K562 (cell line): ENCODE data around the gene JMJD1C. TPM values are rescaled to one million over a fixed set of nuclear protein-coding genes. Genes with fewer than 3 reads are reported as not detected.

Experiments
- ATAC-seq: fragments of 200-7000 bp; cut with Tn5 transposase; 3 replicates; pipeline ENCODE4 v1.9.1; 2020; ENCODE audit warnings: moderate library complexity
- BruUV-seq: library from RNA; stranded (reverse); fragments of 400-500 nt; replicated peaks from 2 replicates; lab custom pipeline; 2021; lab: Mats Ljungman, UMichigan
- CTCF ChIA-PET: fragments of 300-600 bp; formaldehyde crosslinking; extraction: SDS; loops from one replicate; lab custom pipeline; 2021; ENCODE audit warnings: low intra/inter-chr PET ratio; lab: Yijun Ruan, JAX
- POLR2A ChIA-PET: fragments of 300-600, 350-650 bp; sonication (Branson Sonifier 250); formaldehyde crosslinking; extraction: SDS; loops from one replicate; lab custom pipeline; 2021; ENCODE audit warnings: antibody characterized with exemption, inconsistent platforms; lab: Yijun Ruan, JAX
- DNase-seq, 4 experiments: peaks; one replicate each; pipeline versions ENCODE4 v3.0.0 to v3.0.0-alpha.2; 2011 to 2018; ENCODE audit warnings: low spot score in 3 of 4, mixed read lengths in 3 of 4; ENCODE audit errors: extremely low read depth in 1 of 4
- FAIRE-seq: peaks from 2 replicates; lab custom pipeline; 2011; peaks lifted over from hg19 to GRCh38; lab: Jason Lieb, UNC
- H2AFZ ChIP-seq: 2 replicates; pipeline ENCODE4 v1.6.0; 2011; ENCODE audit warnings: low read depth, low read length, control low read depth, inconsistent platforms
- H3K27ac ChIP-seq: fragments of 200-600 bp; 3 replicates; pipeline ENCODE4 v1.8.0; 2011; ENCODE audit warnings: low read depth, mild to moderate bottlenecking, control low read depth, inconsistent platforms, low read length, moderate library complexity, mixed read lengths; ENCODE audit errors: extremely low read depth
- H3K27me3 ChIP-seq, 2 experiments: fragments of 300-600 bp in 1 of 2; 2 replicates in 1 of 2; 3 replicates in 1 of 2; pipeline versions ENCODE4 v1.6.0 to v1.8.0; 2011; ENCODE audit warnings: inconsistent platforms in 2 of 2, low read length in 2 of 2, mild to moderate bottlenecking in 1 of 2, mixed read lengths in 1 of 2, moderate library complexity in 1 of 2; ENCODE audit not compliant: control insufficient read depth in 2 of 2, insufficient read depth in 2 of 2
- H3K36me3 ChIP-seq: fragments of 300-600 bp; 3 replicates; pipeline ENCODE4 v1.8.0; 2011; ENCODE audit warnings: mild to moderate bottlenecking, low read length, inconsistent platforms; ENCODE audit not compliant: control insufficient read depth, insufficient read depth
- H3K4me1 ChIP-seq, 2 experiments: fragments of 200-600 bp in 1 of 2; replicated peaks in 1 of 2; 2 replicates in 1 of 2; 3 replicates in 1 of 2; pipeline versions ENCODE4 v1.5.1 to v1.8.0; 2011; ENCODE audit warnings: inconsistent platforms in 2 of 2, low read length in 2 of 2, mild to moderate bottlenecking in 1 of 2, mixed read lengths in 1 of 2, moderate library complexity in 1 of 2; ENCODE audit not compliant: control insufficient read depth in 2 of 2, insufficient read depth in 2 of 2
- H3K4me2 ChIP-seq: 2 replicates; pipeline ENCODE4 v1.6.1; 2011; ENCODE audit warnings: low read length, control low read depth, inconsistent platforms, mixed read lengths; ENCODE audit not compliant: insufficient read depth
- H3K4me3 ChIP-seq: fragments of 200-600 bp; sonication (generic), shearing (Covaris generic); 2 replicates; pipeline ENCODE4 v1.5.1; 2016; ENCODE audit warnings: control low read depth, inconsistent platforms
- H3K79me2 ChIP-seq: fragments of 200-600 bp; 3 replicates; pipeline ENCODE4 v1.8.0; 2011; ENCODE audit warnings: low read length, inconsistent platforms; ENCODE audit not compliant: control insufficient read depth, insufficient read depth
- H3K9ac ChIP-seq, 2 experiments: 2 replicates each; pipeline versions ENCODE4 v1.6.0 to v1.6.1; 2011; ENCODE audit warnings: low read depth in 2 of 2, low read length in 2 of 2, control low read depth in 1 of 2, inconsistent platforms in 1 of 2, mild to moderate bottlenecking in 1 of 2, mixed read lengths in 1 of 2; ENCODE audit not compliant: insufficient read depth in 1 of 2
- H3K9me1 ChIP-seq: one replicate; pipeline ENCODE4 v1.6.0; 2011; ENCODE audit warnings: inconsistent platforms, mild to moderate bottlenecking, low read length, moderate library complexity; ENCODE audit not compliant: control insufficient read depth, insufficient read depth
- H3K9me3 ChIP-seq: replicated peaks from 2 replicates; pipeline ENCODE4 v1.5.1; 2011; ENCODE audit warnings: low read depth, low read length, inconsistent platforms; ENCODE audit not compliant: control insufficient read depth, insufficient read depth
- H4K20me1 ChIP-seq: replicated peaks from 2 replicates; pipeline ENCODE4 v1.6.1; 2011; ENCODE audit warnings: low read length, inconsistent platforms, mixed read lengths; ENCODE audit not compliant: control insufficient read depth, insufficient read depth
- KLF13 ChIP-seq: fragments of 450-650 bp; IDR thresholded peaks from 2 replicates; pipeline ENCODE4 v1.6.1; 2016; ENCODE audit warnings: missing genetic modification characterization, low read depth, mild to moderate bottlenecking, missing compliant biosample characterization, moderate library complexity, borderline replicate concordance
- L3MBTL2 ChIP-seq: fragments of 450-650 bp; IDR thresholded peaks from 2 replicates; pipeline ENCODE4 v1.6.1; 2016; ENCODE audit warnings: mild to moderate bottlenecking, moderate library complexity
- POLR2AphosphoS5 ChIP-seq: IDR thresholded peaks from 2 replicates; pipeline ENCODE4 v1.6.1; 2011; ENCODE audit warnings: mild to moderate bottlenecking, low read depth, low read length, moderate library complexity; ENCODE audit not compliant: control insufficient read depth, insufficient read depth
- ZBTB8A ChIP-seq: fragments of 450-650 bp; IDR thresholded peaks from 2 replicates; pipeline ENCODE4 v1.6.1; 2018; ENCODE audit warnings: mild to moderate bottlenecking, moderate library complexity; ENCODE audit not compliant: partially characterized antibody
- ZNF133 ChIP-seq: fragments of 250-450 bp; sonication (Bioruptor Pico); IDR thresholded peaks from 2 replicates; pipeline ENCODE4 v1.4.0; 2020; ENCODE audit warnings: mild to moderate bottlenecking
- in situ Hi-C: fragments of 300-500 bp; cut with MboI; formaldehyde crosslinking; loops from 4 replicates; pipeline ENCODE4 v1.15.0; 2018; ENCODE audit warnings: inconsistent platforms, mixed read lengths
- intact Hi-C: fragments of 100-400 bp; cut with micrococcal nuclease; formaldehyde crosslinking; loops from 2 replicates; pipeline ENCODE4 v1.14.2; 2022
- polyA plus RNA-seq, 8 experiments: library from polyadenylated mRNA; depleted of rRNA in 4 of 8; stranded (reverse) in 5 of 8; unstranded in 3 of 8; fragments of >200 nt; fragmentation: Nextera tagmentation in 2 of 8; fragmentation: Illumina TruSeq in 1 of 8; extraction: Ambion mirVana in 2 of 8; extraction: Trizol in 1 of 8; gene quantifications; 2 replicates each; pipeline versions ENCODE4 v1.2.1 to v1.2.3, GENCODE V29; 2011 to 2014; ENCODE audit warnings: inconsistent platforms in 1 of 8, missing spikeins in 1 of 8
- total RNA-seq, 7 experiments: library from RNA; depleted of rRNA in 6 of 7; stranded (reverse); fragments of >200 nt in 6 of 7; fragmentation: Illumina TruSeq in 2 of 7; extraction: Trizol in 2 of 7; gene quantifications; 2 replicates each; pipeline versions ENCODE4 v1.2.1 to v1.2.3, GENCODE V29; 2011 to 2021; ENCODE audit warnings: low replicate concordance in 1 of 7
- TF ChIP-seq, protein P1 (sequence below): sonication (generic); IDR thresholded peaks from 2 replicates; pipeline ENCODE4 v1.6.1; 2016

Gene JMJD1C
- total and polyA plus RNA-seq, 9 of the 15 experiments (the other 6 are each of a cell fraction or from before 2014, with no cell fraction given): 25.3 to 68.0 (median 47.2) TPM

GRCh38 chr10:63252095-63252762, 213.5 kb downstream of the JMJD1C start:
- Histone ChIP-seq H3K4me1 (peaks cover 5 to 6% of the 10 kb centered on the region in 2 experiments; a peak in 3 of 5 replicates), H4K20me1 (no peaks in the 10 kb centered on the region), H3K4me3 (no peak overlapping the region), H3K36me3 (peaks cover 22% of the 10 kb centered on the region; the same call in 2 of the 3 replicates)
- intact Hi-C loops: no loop called here
- peak; percentile 17; the same call in 2 of the 3 replicates for ATAC-seq
- TF ChIP-seq ZNF133 (CRISPR knock-in tag) (no peak), ZBTB8A (no peak), L3MBTL2 (no peak), KLF13 (tag) (no peak), POLR2AphosphoS5 (peak; percentile 39; the same call in 1 of the 2 replicates)
- TF ChIP-seq, protein P1, sequence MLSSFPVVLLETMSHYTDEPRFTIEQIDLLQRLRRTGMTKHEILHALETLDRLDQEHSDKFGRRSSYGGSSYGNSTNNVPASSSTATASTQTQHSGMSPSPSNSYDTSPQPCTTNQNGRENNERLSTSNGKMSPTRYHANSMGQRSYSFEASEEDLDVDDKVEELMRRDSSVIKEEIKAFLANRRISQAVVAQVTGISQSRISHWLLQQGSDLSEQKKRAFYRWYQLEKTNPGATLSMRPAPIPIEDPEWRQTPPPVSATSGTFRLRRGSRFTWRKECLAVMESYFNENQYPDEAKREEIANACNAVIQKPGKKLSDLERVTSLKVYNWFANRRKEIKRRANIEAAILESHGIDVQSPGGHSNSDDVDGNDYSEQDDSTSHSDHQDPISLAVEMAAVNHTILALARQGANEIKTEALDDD: peak; percentile 46; the same call in 1 of the 2 replicates
- TF ChIP-seq, all 486 proteins: peak for 2
- H2AFZ ChIP-seq: no peak overlapping the region
- H3K27me3 ChIP-seq: no peaks in the 10 kb centered on the region
- CTCF ChIA-PET: no interaction called here
- no peak overlapping the region for H3K27ac ChIP-seq
- DNase-seq: no peak
- FAIRE-seq: no peak
- H3K9me3 ChIP-seq: no peaks in the 10 kb centered on the region
- H3K4me2 ChIP-seq: no peak overlapping the region
- H3K9me1 ChIP-seq: no peaks in the 10 kb centered on the region
- peaks cover 95% of the 10 kb centered on the region for H3K79me2 ChIP-seq
- in situ Hi-C loops: no loop called here
- POLR2A ChIA-PET: interaction anchor here (0.5 to 4.5 kb wide), 6 partner anchors 9 to 601 kb away, joined by 3 to 33 read pairs (median 9); no protein-coding TSS in a partner anchor
- no peak overlapping the region for H3K9ac ChIP-seq
- no TSS peak for BruUV-seq
